Osteocyte (in vitro differentiated cells): ENCODE results near the gene LUC7L2. TPM values are rescaled to one million over a fixed set of nuclear protein-coding genes. Genes with fewer than 3 reads are reported as not detected.

Source experiments
- DNase-seq: peaks from one replicate; pipeline ENCODE4 v3.0.0; 2021; ENCODE audit warnings: mixed read lengths; ENCODE audit not compliant: unreplicated experiment; ENCODE audit errors: extremely low spot score
- H3K27ac Mint-ChIP-seq: one replicate; pipeline ENCODE4 v1.8.0; 2021; ENCODE audit warnings: mild to moderate bottlenecking, mixed read lengths; ENCODE audit not compliant: unreplicated experiment
- H3K27me3 Mint-ChIP-seq: one replicate; pipeline ENCODE4 v1.8.0; 2021; ENCODE audit warnings: mixed read lengths; ENCODE audit not compliant: unreplicated experiment
- H3K36me3 Mint-ChIP-seq: one replicate; pipeline ENCODE4 v1.8.0; 2021; ENCODE audit warnings: mixed read lengths; ENCODE audit not compliant: unreplicated experiment
- H3K4me1 Mint-ChIP-seq: one replicate; pipeline ENCODE4 v1.8.0; 2021; ENCODE audit warnings: mixed read lengths; ENCODE audit not compliant: unreplicated experiment
- H3K4me3 Mint-ChIP-seq: one replicate; pipeline ENCODE4 v1.8.0; 2021; ENCODE audit warnings: mild to moderate bottlenecking, moderate library complexity, mixed read lengths; ENCODE audit not compliant: unreplicated experiment
- H3K9me3 Mint-ChIP-seq: one replicate; pipeline ENCODE4 v1.8.0; 2021; ENCODE audit warnings: mixed read lengths; ENCODE audit not compliant: unreplicated experiment
- CTCF ChIP-seq: fragments of 200-600 bp; sonication (generic); IDR thresholded peaks from 2 replicates; pipeline ENCODE4 v1.5.0; 2021; ENCODE audit warnings: antibody characterized with exemption, mild to moderate bottlenecking, moderate library complexity
- total RNA-seq: library from RNA; stranded (reverse); gene quantifications from 2 replicates; pipeline ENCODE4 v1.2.1, GENCODE V29; 2021

LUC7L2 gene
- total RNA-seq, 1 donor from 2014 or later: 112 TPM

- no peak for TF ChIP-seq CTCF
- Mint-ChIP-seq H3K4me1 (no peaks in the 10 kb centered on the region), H3K27me3 (no peaks in the 10 kb centered on the region), H3K4me3 (no peak overlapping the region), H3K27ac (no peak overlapping the region), H3K36me3 (no peaks in the 10 kb centered on the region), H3K9me3 (no peaks in the 10 kb centered on the region)
- no peak for DNase-seq
Measured at GRCh38 chr7:139446051-139446890, 86.6 kb downstream of the LUC7L2 start.

GRCh38 chr7:139450851-139451250 is 91.2 kb downstream of the LUC7L2 start:
- no peaks in the 10 kb centered on the region for H3K4me1 Mint-ChIP-seq
- TF ChIP-seq CTCF: no peak
- no peaks in the 10 kb centered on the region for H3K27me3 Mint-ChIP-seq
- H3K27ac Mint-ChIP-seq: no peak overlapping the region
- no peak for DNase-seq
- no peak overlapping the region for H3K4me3 Mint-ChIP-seq
- no peaks in the 10 kb centered on the region for H3K36me3 Mint-ChIP-seq
- H3K9me3 Mint-ChIP-seq: no peaks in the 10 kb centered on the region

- H3K4me1 Mint-ChIP-seq: no peaks in the 10 kb centered on the region
- H3K27ac Mint-ChIP-seq: no peak overlapping the region
- H3K4me3 Mint-ChIP-seq: no peak overlapping the region
- no peaks in the 10 kb centered on the region for H3K27me3 Mint-ChIP-seq
- H3K9me3 Mint-ChIP-seq: no peaks in the 10 kb centered on the region
- H3K36me3 Mint-ChIP-seq: no peaks in the 10 kb centered on the region
- no peak for DNase-seq
- TF ChIP-seq CTCF: no peak
Measured at GRCh38 chr7:139451638-139452037, 91.9 kb downstream of the LUC7L2 start.

GRCh38 chr7:139452958-139453672 is 93.4 kb downstream of the LUC7L2 start:
- no peaks in the 10 kb centered on the region for H3K36me3 Mint-ChIP-seq
- no peak for DNase-seq
- H3K9me3 Mint-ChIP-seq: no peaks in the 10 kb centered on the region
- no peak overlapping the region for H3K4me3 Mint-ChIP-seq
- no peak overlapping the region for H3K27ac Mint-ChIP-seq
- peaks cover 2% of the 10 kb centered on the region for H3K4me1 Mint-ChIP-seq
- H3K27me3 Mint-ChIP-seq: no peaks in the 10 kb centered on the region
- no peak for TF ChIP-seq CTCF

- H3K27me3 Mint-ChIP-seq: no peaks in the 10 kb centered on the region
- no peak for TF ChIP-seq CTCF
- H3K36me3 Mint-ChIP-seq: no peaks in the 10 kb centered on the region
- no peaks in the 10 kb centered on the region for H3K9me3 Mint-ChIP-seq
- DNase-seq: no peak
- H3K27ac Mint-ChIP-seq: no peak overlapping the region
- peaks cover 2% of the 10 kb centered on the region for H3K4me1 Mint-ChIP-seq
- H3K4me3 Mint-ChIP-seq: no peak overlapping the region
Measured at GRCh38 chr7:139453673-139454321, 94.1 kb downstream of the LUC7L2 start.
